GM12865 (cell line): ENCODE data around the gene NCOA5.

Source experiments
- DNase-seq: peaks from one replicate; pipeline ENCODE4 v3.0.0; 2010; ENCODE audit warnings: low read depth
- H3K4me3 ChIP-seq: 2 replicates; pipeline ENCODE4 v1.5.1; 2011; ENCODE audit warnings: mild to moderate bottlenecking, low read depth, low read length, control low read depth
- TF ChIP-seq, protein P1 (sequence below): IDR thresholded peaks from 2 replicates; pipeline ENCODE4 v1.5.1; 2011; ENCODE audit warnings: low read length, control low read depth, low read depth, inconsistent platforms; ENCODE audit not compliant: insufficient read depth; ENCODE audit errors: missing control alignments

NCOA5 gene

DNA sequence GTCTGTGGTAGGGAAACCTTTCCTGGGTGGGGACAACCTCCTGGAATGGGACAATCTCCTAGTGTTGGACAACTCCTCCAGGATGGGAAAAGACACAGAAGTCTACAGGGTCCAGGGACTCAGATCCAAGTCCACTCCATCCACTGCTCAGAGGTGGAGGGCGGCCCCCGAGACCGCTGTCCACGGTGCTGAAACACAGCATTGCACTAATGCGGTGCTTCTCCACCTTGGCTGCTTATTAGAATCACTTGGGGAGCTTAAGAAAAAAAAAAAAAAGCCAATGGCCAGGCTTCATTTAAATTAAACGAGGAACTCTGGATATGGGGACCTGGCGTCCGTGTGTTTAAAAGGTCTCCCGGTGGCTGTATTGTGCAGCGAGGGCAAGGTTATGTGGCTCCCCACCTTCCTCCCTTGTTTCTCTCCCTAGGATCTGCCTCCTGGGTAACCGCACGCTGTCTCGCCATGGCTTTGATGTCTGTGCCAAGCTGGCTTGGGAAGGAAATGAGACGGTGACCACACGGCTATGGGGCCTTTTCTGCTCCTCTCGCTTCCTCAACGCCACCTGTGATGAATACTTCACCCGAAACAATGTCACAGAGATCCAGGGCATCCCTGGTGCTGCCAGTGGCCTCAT is 48.7 kb downstream of the NCOA5 start:
- H3K4me3 ChIP-seq = no peak overlapping the region
- TF ChIP-seq, protein P1, sequence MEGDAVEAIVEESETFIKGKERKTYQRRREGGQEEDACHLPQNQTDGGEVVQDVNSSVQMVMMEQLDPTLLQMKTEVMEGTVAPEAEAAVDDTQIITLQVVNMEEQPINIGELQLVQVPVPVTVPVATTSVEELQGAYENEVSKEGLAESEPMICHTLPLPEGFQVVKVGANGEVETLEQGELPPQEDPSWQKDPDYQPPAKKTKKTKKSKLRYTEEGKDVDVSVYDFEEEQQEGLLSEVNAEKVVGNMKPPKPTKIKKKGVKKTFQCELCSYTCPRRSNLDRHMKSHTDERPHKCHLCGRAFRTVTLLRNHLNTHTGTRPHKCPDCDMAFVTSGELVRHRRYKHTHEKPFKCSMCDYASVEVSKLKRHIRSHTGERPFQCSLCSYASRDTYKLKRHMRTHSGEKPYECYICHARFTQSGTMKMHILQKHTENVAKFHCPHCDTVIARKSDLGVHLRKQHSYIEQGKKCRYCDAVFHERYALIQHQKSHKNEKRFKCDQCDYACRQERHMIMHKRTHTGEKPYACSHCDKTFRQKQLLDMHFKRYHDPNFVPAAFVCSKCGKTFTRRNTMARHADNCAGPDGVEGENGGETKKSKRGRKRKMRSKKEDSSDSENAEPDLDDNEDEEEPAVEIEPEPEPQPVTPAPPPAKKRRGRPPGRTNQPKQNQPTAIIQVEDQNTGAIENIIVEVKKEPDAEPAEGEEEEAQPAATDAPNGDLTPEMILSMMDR = no peak
- peak; percentile 35 for DNase-seq

DNA sequence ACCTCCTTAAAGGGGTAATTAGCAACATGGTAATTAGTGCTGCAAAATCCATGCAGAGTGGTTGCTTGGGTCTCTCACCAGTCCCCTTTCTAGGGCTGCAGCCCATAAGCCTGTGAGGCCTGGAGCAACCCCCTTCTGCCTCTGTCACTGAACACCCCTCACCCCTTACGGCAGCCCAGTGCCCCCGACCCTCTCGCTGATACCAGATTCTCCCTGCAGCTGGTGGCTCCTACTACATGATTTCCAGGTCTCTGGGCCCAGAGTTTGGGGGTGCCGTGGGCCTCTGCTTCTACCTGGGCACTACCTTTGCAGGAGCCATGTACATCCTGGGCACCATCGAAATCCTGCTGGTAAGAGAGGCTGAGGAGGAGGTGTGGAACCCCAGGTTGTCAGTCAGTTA is 52.7 kb downstream of the NCOA5 start:
- TF ChIP-seq, protein P1 = no peak
- no peak for DNase-seq
- no peak overlapping the region for H3K4me3 ChIP-seq

DNA sequence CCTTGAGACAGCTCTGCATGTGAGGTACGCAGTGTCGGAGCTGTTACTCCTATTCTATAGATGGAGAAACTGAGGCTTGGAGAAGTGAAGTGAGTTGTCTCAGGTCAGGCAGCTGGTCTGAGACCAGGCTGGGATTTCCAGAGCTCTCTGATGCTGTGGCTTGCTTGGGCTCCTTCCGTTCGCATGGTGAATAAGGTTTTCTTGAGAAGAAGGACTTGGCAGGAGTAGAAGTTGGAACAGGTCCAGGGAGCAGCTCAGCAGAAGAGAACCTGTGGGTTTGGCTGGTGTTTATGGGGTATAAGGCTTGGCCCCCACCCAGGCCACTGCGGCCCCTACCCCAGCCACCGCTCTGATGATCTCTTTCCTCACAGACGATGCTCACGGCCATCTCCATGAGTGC is 53.4 kb downstream of the NCOA5 start:
- no peak for DNase-seq
- TF ChIP-seq, protein P1 = no peak
- no peak overlapping the region for H3K4me3 ChIP-seq

DNA sequence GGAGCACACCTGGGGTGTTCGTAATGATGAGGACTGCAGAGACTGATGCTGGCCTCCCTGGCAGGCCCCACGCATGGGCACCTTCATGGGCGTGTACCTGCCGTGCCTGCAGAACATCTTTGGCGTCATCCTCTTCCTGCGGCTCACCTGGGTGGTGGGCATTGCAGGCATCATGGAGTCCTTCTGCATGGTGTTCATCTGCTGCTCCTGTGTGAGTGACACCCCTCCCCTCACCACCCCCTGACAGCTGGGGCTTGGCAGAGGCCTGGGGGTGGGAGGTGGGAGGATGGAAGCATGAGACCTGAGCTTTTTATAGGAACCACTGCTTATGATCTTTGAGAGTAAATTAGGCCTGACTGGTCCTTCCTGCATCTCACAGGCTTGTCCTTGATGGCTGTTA is 54.0 kb downstream of the NCOA5 start:
- no peak overlapping the region for H3K4me3 ChIP-seq
- TF ChIP-seq, protein P1 = no peak
- no peak for DNase-seq

DNA sequence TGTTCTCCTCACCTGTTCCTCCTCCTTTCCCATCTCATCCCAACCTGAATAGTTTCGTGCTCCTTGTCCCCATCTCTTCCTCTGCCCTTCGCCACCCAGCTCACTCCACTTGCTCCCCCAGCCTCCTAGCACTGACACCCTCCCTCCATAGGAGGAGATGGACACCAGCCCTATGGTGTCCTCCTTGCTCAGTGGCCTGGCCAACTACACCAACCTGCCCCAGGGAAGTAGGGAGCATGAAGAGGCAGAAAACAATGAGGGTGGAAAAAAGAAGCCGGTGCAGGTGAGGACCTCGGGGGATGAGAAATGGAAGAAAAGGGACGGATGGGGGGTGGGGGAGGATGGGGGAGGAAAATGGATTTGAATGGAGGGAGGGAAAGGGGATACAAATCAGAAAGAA is 54.5 kb downstream of the NCOA5 start:
- TF ChIP-seq, protein P1 = no peak
- DNase-seq = no peak
- no peak overlapping the region for H3K4me3 ChIP-seq

DNA sequence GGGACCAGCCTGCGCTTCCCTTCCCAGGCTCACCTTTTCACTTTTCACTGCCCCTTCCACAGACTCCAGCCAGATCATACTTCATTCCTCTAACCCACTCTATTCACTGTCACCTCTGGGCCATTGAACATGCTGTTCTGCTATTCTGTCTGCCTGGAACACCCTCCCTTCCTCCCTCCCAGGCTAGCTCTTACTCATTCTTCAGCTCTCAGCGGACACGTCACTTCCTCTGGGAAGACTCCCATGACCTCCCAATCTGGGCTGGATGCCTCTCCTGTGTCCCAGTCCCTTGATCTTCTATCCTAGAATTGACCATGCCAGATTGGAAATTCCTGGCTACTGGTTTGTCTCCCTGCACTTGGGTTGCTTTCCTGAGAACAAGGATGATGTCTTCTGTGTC is 55.7 kb downstream of the NCOA5 start:
- no peak for DNase-seq
- TF ChIP-seq, protein P1 = no peak
- H3K4me3 ChIP-seq = no peak overlapping the region

DNA sequence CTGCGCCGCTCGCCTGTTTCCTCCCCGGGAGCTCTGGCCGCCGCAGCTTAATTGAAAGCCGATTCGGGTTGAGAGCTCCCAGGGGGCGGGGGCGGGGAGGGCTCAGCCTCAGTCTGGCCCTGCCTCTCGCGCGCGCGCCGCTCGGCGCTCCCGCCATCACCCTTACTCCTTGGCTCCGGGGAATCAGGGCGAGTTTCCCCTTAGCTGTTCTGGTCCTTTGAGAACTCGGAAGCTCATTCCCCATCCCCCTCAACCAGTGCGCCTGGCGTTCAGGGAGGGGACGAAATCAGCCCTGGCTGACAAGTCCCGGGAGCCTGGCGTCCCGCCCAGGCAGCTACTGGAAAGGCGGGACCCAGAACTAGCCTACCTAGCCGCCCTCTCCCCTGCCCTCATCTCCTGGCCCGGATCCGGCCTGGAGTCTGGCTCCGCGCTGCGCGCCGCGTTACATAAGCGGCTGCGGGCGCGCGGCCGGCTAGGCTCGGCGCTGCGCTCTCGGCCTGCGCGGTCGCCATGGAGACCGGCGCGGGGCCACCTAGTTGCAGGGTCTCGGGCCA is 58.0 kb downstream of the NCOA5 start:
- DNase-seq = no peak
- no peak overlapping the region for H3K4me3 ChIP-seq
- TF ChIP-seq, protein P1 = no peak
